BLaER1 treated with 17β-estradiol and CSF1 and Interleukin-3, amounts not matched to agents 10 nM and 100 nM (cell line): ENCODE data around the gene EXOG.

Experiments
- H3K27ac ChIP-seq, 11 experiments: shearing (Covaris generic); formaldehyde crosslinking; 2 replicates each; pipeline ENCODE4 v1.8.1; 2022
- H3K27me3 ChIP-seq, 11 experiments: shearing (Covaris generic); formaldehyde crosslinking; 2 replicates each; pipeline ENCODE4 v1.8.1; 2022
- H3K36me3 ChIP-seq, 11 experiments: shearing (Covaris generic); formaldehyde crosslinking; 2 replicates each; pipeline ENCODE4 v1.8.1; 2022
- H3K4me1 ChIP-seq, 10 experiments: shearing (Covaris generic); formaldehyde crosslinking; 2 replicates each; pipeline ENCODE4 v1.8.1; 2022
- H3K4me2 ChIP-seq, 11 experiments: shearing (Covaris generic); formaldehyde crosslinking; 2 replicates each; pipeline ENCODE4 v1.8.1; 2022
- H3K4me3 ChIP-seq, 10 experiments: shearing (Covaris generic); formaldehyde crosslinking; 2 replicates each; pipeline ENCODE4 v1.8.1; 2022
- H3K9ac ChIP-seq, 11 experiments: shearing (Covaris generic); formaldehyde crosslinking; 2 replicates each; pipeline ENCODE4 v1.8.1; 2022
- H3K9me3 ChIP-seq, 11 experiments: shearing (Covaris generic); formaldehyde crosslinking; replicated peaks in 1 of 11; 2 replicates each; pipeline ENCODE4 v1.8.1; 2022
- H4K20me1 ChIP-seq, 11 experiments: shearing (Covaris generic); formaldehyde crosslinking; 2 replicates each; pipeline ENCODE4 v1.8.1; 2022
- Cebpa-rat ChIP-seq, 11 experiments: shearing (Covaris generic); IDR thresholded peaks; 2 replicates each; pipeline ENCODE4 v1.8.1; 2022

The EXOG gene

GRCh38 chr3:38455639-38456430 lies 40.3 kb upstream of the EXOG start:
- Histone ChIP-seq H3K36me3 (peaks cover 0 to 5% (median under 1%) of the 10 kb centered on the region in 11 experiments; a peak in 8 of 22 replicates), H3K4me2 (peak overlapping the region; percentile 93 to 100 (median 97)), H3K4me3 (peak overlapping the region; percentile 75 to 96 (median 90)), H3K4me1 (peaks cover 30 to 52% (median 39%) of the 10 kb centered on the region in 10 experiments), H3K27ac (peak overlapping the region in 9 of 11 experiments; percentile 92 to 99 (median 98); a peak in 15 of 22 replicates), H3K9ac (peak overlapping the region; percentile 93 to 100 (median 97)), H4K20me1 (peaks cover 19 to 55% (median 50%) of the 10 kb centered on the region in 11 experiments; a peak in 21 of 22 replicates), H3K9me3 (peaks cover 6 to 14% (median 10%) of the 10 kb centered on the region in 11 experiments), H3K27me3 (no peaks in the 10 kb centered on the region)
- TF ChIP-seq Cebpa-rat (IDR thresholded peaks at IDR 0.05): no peak

- Histone ChIP-seq H3K4me2 (peak overlapping the region in 4 of 11 experiments; percentile 14 to 70 (median 38); a peak in 6 of 22 replicates), H3K36me3 (peaks cover 0 to 13% (median 6%) of the 10 kb centered on the region in 11 experiments; a peak in 7 of 22 replicates), H3K4me1 (peaks cover 30 to 54% (median 40%) of the 10 kb centered on the region in 10 experiments), H3K27ac (no peak overlapping the region), H3K9ac (no peak overlapping the region), H3K27me3 (no peaks in the 10 kb centered on the region), H4K20me1 (peaks cover 19 to 62% (median 56%) of the 10 kb centered on the region in 11 experiments; a peak in 21 of 22 replicates), H3K9me3 (peaks cover 0 to 18% (median 2%) of the 10 kb centered on the region in 11 experiments; a peak in 4 of 22 replicates), H3K4me3 (no peak overlapping the region)
- no peak for TF ChIP-seq Cebpa-rat (IDR thresholded peaks at IDR 0.05)
Measured at GRCh38 chr3:38457111-38458003, 38.8 kb upstream of the EXOG start.

- peaks cover 16 to 74% (median 57%) of the 10 kb centered on the region in 11 experiments; a peak in 21 of 22 replicates for H4K20me1 ChIP-seq
- H3K4me2 ChIP-seq: peak overlapping the region; percentile 6 to 57 (median 32); a peak in 12 of 22 replicates
- peaks cover 5 to 32% (median 17%) of the 10 kb centered on the region in 11 experiments; a peak in 17 of 22 replicates for H3K9me3 ChIP-seq
- H3K9ac ChIP-seq: no peak overlapping the region
- H3K36me3 ChIP-seq: peaks cover 0 to 27% (median 12%) of the 10 kb centered on the region in 11 experiments; a peak in 11 of 22 replicates
- no peak for TF ChIP-seq Cebpa-rat (IDR thresholded peaks at IDR 0.05)
- no peak overlapping the region for H3K4me3 ChIP-seq
- no peak overlapping the region for H3K27ac ChIP-seq
- peaks cover 25 to 54% (median 34%) of the 10 kb centered on the region in 10 experiments for H3K4me1 ChIP-seq
- no peaks in the 10 kb centered on the region for H3K27me3 ChIP-seq
Measured at GRCh38 chr3:38458796-38459498, 37.2 kb upstream of the EXOG start.

GRCh38 chr3:38459499-38460048 lies 36.6 kb upstream of the EXOG start:
- Histone ChIP-seq H4K20me1 (peaks cover 16 to 74% (median 57%) of the 10 kb centered on the region in 11 experiments; a peak in 21 of 22 replicates), H3K4me1 (peaks cover 25 to 54% (median 33%) of the 10 kb centered on the region in 10 experiments), H3K36me3 (peaks cover 0 to 30% (median 12%) of the 10 kb centered on the region in 11 experiments; a peak in 11 of 22 replicates), H3K27ac (no peak overlapping the region), H3K9me3 (peaks cover 7 to 38% (median 23%) of the 10 kb centered on the region in 11 experiments; a peak in 19 of 22 replicates), H3K4me2 (peak overlapping the region; percentile 6 to 57 (median 32); a peak in 15 of 22 replicates), H3K27me3 (no peaks in the 10 kb centered on the region), H3K9ac (no peak overlapping the region), H3K4me3 (no peak overlapping the region)
- TF ChIP-seq Cebpa-rat (IDR thresholded peaks at IDR 0.05): no peak

GRCh38 chr3:38460377-38461270 lies 35.5 kb upstream of the EXOG start:
- Histone ChIP-seq H3K27me3 (no peaks in the 10 kb centered on the region), H4K20me1 (peaks cover 12 to 72% (median 54%) of the 10 kb centered on the region in 11 experiments; a peak in 21 of 22 replicates), H3K9ac (no peak overlapping the region), H3K27ac (no peak overlapping the region), H3K9me3 (peaks cover 14 to 49% (median 34%) of the 10 kb centered on the region in 11 experiments; a peak in 21 of 22 replicates), H3K36me3 (peaks cover 0 to 36% (median 12%) of the 10 kb centered on the region in 11 experiments; a peak in 12 of 22 replicates), H3K4me2 (peak overlapping the region; percentile 16 to 46 (median 37); a peak in 17 of 22 replicates), H3K4me1 (peaks cover 24 to 53% (median 32%) of the 10 kb centered on the region in 10 experiments), H3K4me3 (no peak overlapping the region)
- TF ChIP-seq Cebpa-rat (IDR thresholded peaks at IDR 0.05): no peak

GRCh38 chr3:38465588-38466154 lies 30.5 kb upstream of the EXOG start:
- Histone ChIP-seq H3K4me1 (peaks cover 1 to 4% (median 2%) of the 10 kb centered on the region in 10 experiments; a peak in 14 of 20 replicates), H3K36me3 (peaks cover 0 to 71% (median 29%) of the 10 kb centered on the region in 11 experiments; a peak in 16 of 22 replicates), H3K4me3 (no peak overlapping the region), H3K9me3 (peaks cover 63 to 97% (median 83%) of the 10 kb centered on the region in 11 experiments), H3K27me3 (no peaks in the 10 kb centered on the region), H3K27ac (no peak overlapping the region), H4K20me1 (peaks cover 0 to 21% (median 7%) of the 10 kb centered on the region in 11 experiments; a peak in 8 of 22 replicates), H3K4me2 (no peak overlapping the region), H3K9ac (no peak overlapping the region)
- TF ChIP-seq Cebpa-rat (IDR thresholded peaks at IDR 0.05): no peak

GRCh38 chr3:38468765-38469164 lies 27.4 kb upstream of the EXOG start:
- no peak overlapping the region for H3K27ac ChIP-seq
- TF ChIP-seq Cebpa-rat (IDR thresholded peaks at IDR 0.05): no peak
- no peak overlapping the region for H3K4me2 ChIP-seq
- peaks cover 0 to 18% (median 14%) of the 10 kb centered on the region in 10 experiments; a peak in 14 of 20 replicates for H3K4me1 ChIP-seq
- no peak overlapping the region for H3K4me3 ChIP-seq
- H3K9ac ChIP-seq: no peak overlapping the region
- H3K9me3 ChIP-seq: peaks cover 60 to 75% (median 69%) of the 10 kb centered on the region in 11 experiments
- H4K20me1 ChIP-seq: peaks cover 0 to 26% (median 23%) of the 10 kb centered on the region in 11 experiments; a peak in 16 of 22 replicates
- no peaks in the 10 kb centered on the region for H3K27me3 ChIP-seq
- H3K36me3 ChIP-seq: peaks cover 0 to 50% (median 23%) of the 10 kb centered on the region in 11 experiments; a peak in 16 of 22 replicates
